ENCODE data around the gene NUDT5.
A peak's percentile ranks its signal among the peaks of the same experiment; 100 is the strongest.

NUDT5 gene

DNA sequence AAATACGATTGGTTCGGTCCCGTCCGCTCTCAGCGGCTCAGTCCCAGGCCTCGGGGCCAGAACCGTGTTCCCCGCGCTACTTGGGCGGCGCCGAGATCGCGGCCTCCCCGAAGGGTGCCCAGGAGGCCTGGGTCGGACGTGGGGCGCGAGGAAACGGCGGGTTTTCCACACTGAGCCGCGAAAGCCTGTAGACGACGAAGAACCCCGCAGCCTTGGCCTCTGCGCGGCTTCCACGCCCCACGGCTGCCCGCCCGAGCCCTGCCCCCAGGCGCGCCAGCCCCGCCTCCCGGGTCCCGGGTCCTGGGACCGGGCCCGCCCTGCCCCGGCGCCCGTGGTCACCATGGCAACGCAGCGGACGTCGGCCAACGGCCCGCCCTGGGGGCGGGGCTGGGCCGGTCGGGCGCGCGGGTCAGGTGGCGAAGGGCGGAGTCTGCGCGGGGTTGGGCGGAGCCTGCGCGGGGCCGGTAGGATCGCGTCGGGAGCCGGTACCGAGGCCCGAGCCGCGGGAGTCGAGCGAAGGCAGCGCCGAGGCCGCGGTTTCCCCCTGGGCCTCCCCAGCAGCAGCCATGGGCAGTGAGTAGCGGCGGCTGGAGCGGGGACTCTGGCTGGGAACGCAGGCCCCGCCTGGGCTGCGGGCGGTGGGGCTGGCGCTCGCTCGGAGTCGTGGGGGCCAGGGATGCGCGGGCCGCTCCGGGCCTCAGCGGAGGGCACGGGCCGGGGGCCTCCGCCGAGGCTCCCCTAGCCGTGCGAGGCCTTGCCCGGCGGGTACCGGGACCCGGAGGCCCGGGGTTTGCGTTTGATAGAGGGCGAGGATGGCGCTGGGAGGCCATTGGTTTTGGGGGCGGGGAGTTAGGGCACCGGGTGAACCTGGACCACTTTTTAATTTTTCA, 66.2 kb downstream of the NUDT5 start, which contains the start of gene SEC61A2:
Gene SEC61A2 (plus strand): TSS at position 456 of the 890 bp plus-strand sequence. CDS start 111 bp downstream, at position 567.
- DNase-seq (ENCODE audit: insufficient read length, low spot score) (peak; percentile 98), FAIRE-seq (no peak)
- peak; percentile 70 for TF ChIP-seq POLR2A (IDR thresholded peaks at IDR 0.05; ENCODE audit: low read depth, low read length)

DNA sequence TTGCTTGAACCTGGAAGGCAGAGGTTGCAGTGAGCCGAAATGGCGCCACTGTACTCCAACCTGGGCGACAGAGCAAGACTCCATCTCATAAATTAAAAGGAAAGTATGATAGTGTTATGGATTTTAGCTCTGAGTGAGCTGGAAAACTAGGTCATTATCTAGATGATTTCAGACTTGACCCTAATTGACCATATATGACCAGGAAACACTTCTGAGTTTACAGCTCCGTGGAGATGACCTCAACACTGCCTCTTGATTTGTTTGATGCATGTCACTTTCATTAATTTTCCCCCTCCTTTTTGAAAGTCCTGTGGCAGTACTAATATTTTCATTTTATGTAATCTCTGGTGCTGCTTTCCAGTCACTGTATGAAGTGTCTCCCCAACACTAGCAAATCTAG, 74.0 kb downstream of the NUDT5 start:
- FAIRE-seq, result no peak
- no peak for TF ChIP-seq POLR2A (IDR thresholded peaks at IDR 0.05; ENCODE audit: low read depth, low read length)
- DNase-seq (ENCODE audit: insufficient read length, low spot score), result no peak

Measured in H54 (cell line).